GM18907 (cell line): ENCODE results near the gene RABEPK.
"Not testable (repeated sequence)": the region's sequence is repeated elsewhere in the genome, so short reads cannot be mapped to it uniquely, and the experiment has no call there.

Experiments used
- ATAC-seq: cut with Tn5 transposase; IDR thresholded peaks from one replicate; pipeline ENCODE4 v1.9.1; 2021; ENCODE audit warnings: mild to moderate bottlenecking, moderate library complexity; ENCODE audit not compliant: unreplicated experiment

Gene RABEPK, protein sequence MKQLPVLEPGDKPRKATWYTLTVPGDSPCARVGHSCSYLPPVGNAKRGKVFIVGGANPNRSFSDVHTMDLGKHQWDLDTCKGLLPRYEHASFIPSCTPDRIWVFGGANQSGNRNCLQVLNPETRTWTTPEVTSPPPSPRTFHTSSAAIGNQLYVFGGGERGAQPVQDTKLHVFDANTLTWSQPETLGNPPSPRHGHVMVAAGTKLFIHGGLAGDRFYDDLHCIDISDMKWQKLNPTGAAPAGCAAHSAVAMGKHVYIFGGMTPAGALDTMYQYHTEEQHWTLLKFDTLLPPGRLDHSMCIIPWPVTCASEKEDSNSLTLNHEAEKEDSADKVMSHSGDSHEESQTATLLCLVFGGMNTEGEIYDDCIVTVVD

GRCh38 chr9:125200216-125201047 is at the start of gene RABEPK:
Gene RABEPK, plus strand, starts transcription at chr9:125200542. Its CDS starts 2,472 bp downstream, at chr9:125203014.
- peak; percentile 99 for ATAC-seq

DNA sequence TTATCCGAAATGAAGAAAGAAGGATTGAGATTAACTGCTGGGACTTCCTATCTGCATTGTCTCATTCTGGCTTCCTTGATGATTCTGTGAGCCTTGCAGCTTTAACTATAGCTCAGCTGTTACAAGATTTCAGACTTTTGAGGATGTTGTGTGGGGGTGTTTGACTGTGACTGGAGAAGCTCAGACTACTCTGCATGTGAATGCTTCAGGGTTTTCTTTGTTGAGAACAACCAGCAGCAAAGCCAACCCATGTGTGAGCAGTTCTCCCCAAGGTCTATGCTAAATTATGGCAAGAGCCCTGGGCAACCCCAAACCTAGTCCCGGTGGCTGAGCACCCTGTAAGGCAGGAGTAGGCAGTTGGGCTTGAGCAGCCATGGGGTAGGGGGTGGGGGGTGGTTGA is 48.6 kb upstream of the RABEPK start:
- ATAC-seq, result no peak

- ATAC-seq, result no peak
Measured at GRCh38 chr9:125153712-125154367, 46.5 kb upstream of the RABEPK start.

DNA sequence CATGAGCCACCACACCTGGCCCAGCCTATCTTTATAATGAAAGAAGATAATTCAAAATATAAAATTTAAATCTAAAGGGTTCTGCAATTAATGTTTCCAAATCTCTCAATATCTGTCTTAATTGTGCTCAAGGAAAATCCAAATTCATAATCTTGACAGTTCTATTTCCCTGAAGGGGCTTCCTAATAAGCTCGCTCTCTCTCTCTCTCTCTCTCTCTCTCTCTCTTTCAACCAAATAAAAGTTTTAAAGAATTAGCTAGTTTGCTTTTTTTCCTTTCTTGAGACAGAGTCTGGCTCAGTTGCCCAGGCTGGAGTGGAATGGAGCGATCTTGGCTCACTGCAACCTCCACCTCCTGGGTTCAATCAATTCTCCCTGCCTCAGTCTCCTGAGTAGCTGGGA is 43.8 kb upstream of the RABEPK start:
- no peak for ATAC-seq

- no peak for ATAC-seq
Measured at GRCh38 chr9:125160750-125161149, 39.6 kb upstream of the RABEPK start.

- no peak for ATAC-seq
Measured at GRCh38 chr9:125161284-125161918, 38.9 kb upstream of the RABEPK start.

- not testable (repeated sequence) for ATAC-seq
Measured at GRCh38 chr9:125162891-125163290, 37.5 kb upstream of the RABEPK start.

GRCh38 chr9:125166762-125167161 is 33.6 kb upstream of the RABEPK start:
- ATAC-seq, result no peak

GRCh38 chr9:125169895-125170294 is 30.4 kb upstream of the RABEPK start:
- no peak for ATAC-seq

- no peak for ATAC-seq
Measured at GRCh38 chr9:125172031-125172755, 28.1 kb upstream of the RABEPK start.

DNA sequence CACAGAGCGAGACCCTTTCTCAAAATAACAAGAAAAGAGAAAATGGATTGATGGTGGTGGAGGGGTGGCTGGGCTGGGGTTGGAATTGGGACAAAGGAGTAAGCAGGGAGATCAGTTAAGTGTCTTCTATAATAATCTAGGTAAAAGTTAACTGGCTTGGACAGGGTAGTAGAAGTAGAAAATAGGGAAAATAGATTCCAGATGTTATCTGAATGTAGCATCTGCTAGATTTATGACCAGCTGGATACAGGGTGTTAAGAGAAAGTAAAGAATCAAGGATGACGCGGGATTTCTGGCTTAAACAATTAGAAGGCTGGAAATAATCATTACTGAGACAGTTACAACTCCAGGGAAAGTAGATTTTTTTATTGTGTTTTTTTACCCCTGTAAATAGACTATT is 23.7 kb upstream of the RABEPK start:
- no peak for ATAC-seq

GRCh38 chr9:125177888-125178287 is 22.5 kb upstream of the RABEPK start:
- ATAC-seq, result no peak

DNA sequence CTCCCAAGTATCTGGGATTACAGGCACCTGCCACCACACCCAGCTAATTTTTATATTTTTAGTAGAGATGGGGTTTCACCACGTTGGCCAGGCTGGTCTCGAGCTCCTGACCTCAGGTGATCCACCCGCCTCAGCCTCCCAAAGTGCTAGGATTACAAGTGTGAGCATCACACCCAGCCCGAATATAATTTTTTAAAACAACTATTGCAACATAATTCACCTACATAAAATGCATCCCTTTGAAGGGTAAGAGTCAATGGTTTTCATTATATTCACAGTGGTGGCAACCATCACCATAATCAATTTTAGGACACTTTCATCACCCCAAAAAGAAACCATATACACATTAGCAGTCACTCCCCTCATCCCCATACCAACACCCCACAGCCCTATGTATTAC is 20.6 kb upstream of the RABEPK start:
- ATAC-seq, result not testable (repeated sequence)

- ATAC-seq, result no peak
Measured at GRCh38 chr9:125180876-125181275, 19.5 kb upstream of the RABEPK start.

DNA sequence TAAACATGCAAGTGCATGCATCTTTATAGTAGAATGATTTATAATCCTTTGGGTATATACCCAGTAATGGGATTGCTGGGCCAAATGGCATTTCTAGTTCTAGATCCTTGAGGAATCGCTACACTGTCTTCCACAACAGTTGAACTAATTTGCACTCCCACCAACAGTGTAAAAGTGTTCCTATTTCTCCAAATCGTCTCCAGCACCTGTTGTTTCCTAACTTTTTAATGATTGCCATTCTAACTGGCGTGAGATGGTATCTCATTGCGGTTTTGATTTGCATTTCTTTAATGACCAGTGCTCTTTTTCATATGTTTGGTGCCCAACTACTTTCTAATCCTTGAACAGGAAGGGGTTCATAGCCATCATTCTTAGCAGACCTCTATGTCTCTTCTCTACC is 18.6 kb upstream of the RABEPK start:
- not testable (repeated sequence) for ATAC-seq

DNA sequence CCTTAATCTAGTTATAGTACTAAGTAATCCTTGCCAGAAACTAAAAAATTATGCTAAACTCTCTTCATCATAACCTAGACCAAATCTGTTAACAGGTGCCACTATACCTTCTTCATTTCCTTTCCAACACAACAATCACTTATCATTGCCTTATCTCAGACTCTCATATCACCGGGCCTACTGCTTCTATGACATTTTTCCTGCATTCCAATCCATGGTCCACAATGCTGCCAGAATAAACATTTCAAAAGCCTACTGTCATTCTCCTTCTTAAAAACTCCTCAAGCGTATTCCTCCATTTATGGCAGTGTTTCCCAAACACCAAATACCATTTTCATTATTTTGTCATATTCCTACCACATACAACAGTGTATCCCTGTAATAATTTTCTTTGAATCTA is 17.3 kb upstream of the RABEPK start:
- no peak for ATAC-seq

- ATAC-seq, result no peak
Measured at GRCh38 chr9:125183561-125183960, 16.8 kb upstream of the RABEPK start.

- peak; percentile 24 for ATAC-seq
Measured at GRCh38 chr9:125189011-125189360, 11.4 kb upstream of the RABEPK start.

DNA sequence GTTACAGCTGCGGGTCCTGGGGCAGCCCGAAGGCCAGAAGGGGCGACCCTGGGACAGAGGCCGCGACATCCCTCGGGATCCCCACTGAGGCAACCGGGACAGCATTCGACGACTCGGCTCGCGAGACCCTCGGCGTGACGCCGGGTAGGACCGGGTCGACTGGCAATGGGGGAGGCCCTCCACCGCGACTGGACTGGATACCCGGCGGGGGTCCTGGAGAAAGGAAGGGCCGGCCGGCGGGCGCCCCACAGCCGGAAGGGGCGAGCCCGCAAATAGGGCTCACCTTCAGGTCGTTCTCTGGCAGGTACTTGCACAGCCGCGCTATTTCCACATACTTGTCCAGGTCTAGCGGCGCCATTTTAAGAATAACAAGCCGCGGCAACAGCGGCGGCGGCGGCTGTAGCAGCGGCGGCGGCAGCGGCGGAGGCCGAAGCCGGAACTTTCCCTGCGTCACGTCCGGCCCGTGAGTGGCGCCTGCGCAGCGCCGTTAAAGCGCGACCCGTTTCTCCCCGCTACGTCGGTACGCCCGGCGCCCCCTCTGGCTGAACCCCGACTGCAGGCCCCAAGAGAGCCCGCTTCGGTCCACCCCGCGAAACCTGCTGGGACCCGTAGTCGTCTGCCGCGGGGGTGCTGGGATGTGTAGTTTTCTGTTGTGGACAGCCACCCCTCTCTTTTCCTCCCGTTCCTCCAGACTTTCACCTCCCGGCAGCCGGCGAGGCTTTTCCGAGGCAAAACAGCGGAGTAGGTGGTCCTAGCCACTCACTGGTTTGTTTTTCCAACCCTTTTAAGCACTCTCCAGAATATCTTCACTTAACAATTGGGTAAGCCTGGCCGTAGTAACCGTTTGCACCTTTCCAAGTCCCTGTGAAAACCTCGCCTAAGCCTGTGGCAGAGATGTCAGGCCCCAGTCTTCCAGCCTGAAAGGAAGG is 10.7 kb upstream of the RABEPK start, which contains the start of gene PPP6C:
TSS of gene PPP6C (minus strand) at position 443 of the 929 bp plus-strand sequence. CDS start at position 358, 85 bp downstream.
- peak; percentile 96 for ATAC-seq
